MM.1S (cell line): ENCODE results near the gene FRAS1.
"Not testable (repeated sequence)": the region's sequence is repeated elsewhere in the genome, so short reads cannot be mapped to it uniquely, and the experiment has no call there.

ENCODE experiments used
- DNase-seq: peaks from one replicate; pipeline ENCODE4 v3.0.0-alpha.2; 2015
- H2AFZ ChIP-seq: fragments of 300-600 bp; sonication (generic); 2 replicates; pipeline ENCODE4 v1.6.0; 2016; ENCODE audit warnings: antibody characterized with exemption, low read length
- H3F3A ChIP-seq: fragments of 300-600 bp; sonication (generic); 2 replicates; pipeline ENCODE4 v1.6.1; 2016; ENCODE audit warnings: mild to moderate bottlenecking, antibody characterized with exemption, low read length, moderate library complexity, mixed read lengths; ENCODE audit not compliant: insufficient read depth
- H3K27ac ChIP-seq: fragments of 300-600 bp; sonication (generic); 2 replicates; pipeline ENCODE4 v1.5.1; 2016; ENCODE audit warnings: mild to moderate bottlenecking, low read length
- H3K27me3 ChIP-seq: fragments of 300-600 bp; sonication (generic); replicated peaks from 2 replicates; pipeline ENCODE4 v1.6.0; 2016; ENCODE audit warnings: low read length; ENCODE audit not compliant: insufficient read depth
- H3K36me3 ChIP-seq: fragments of 300-600 bp; sonication (generic); replicated peaks from 2 replicates; pipeline ENCODE4 v1.6.1; 2016; ENCODE audit warnings: mild to moderate bottlenecking, low read length, mixed read lengths; ENCODE audit not compliant: insufficient read depth
- H3K4me1 ChIP-seq: fragments of 300-600 bp; sonication (generic); 2 replicates; pipeline ENCODE4 v1.6.1; 2016; ENCODE audit warnings: low read length, mixed read lengths
- H3K4me2 ChIP-seq: fragments of 300-600 bp; sonication (generic); 2 replicates; pipeline ENCODE4 v1.6.0; 2016; ENCODE audit warnings: low read depth, low read length
- H3K4me3 ChIP-seq: fragments of 300-600 bp; sonication (generic); 2 replicates; pipeline ENCODE4 v1.5.1; 2016; ENCODE audit warnings: low read length, mixed read lengths
- H3K79me2 ChIP-seq: fragments of 300-600 bp; sonication (generic); 2 replicates; pipeline ENCODE4 v1.6.1; 2016; ENCODE audit warnings: mixed run types, low read length, mixed read lengths
- H3K9ac ChIP-seq: fragments of 300-600 bp; sonication (generic); 2 replicates; pipeline ENCODE4 v1.6.1; 2016; ENCODE audit warnings: low read length, mixed read lengths
- H3K9me2 ChIP-seq: fragments of 300-600 bp; sonication (generic); replicated peaks from 2 replicates; pipeline ENCODE4 v1.6.1; 2016; ENCODE audit warnings: mild to moderate bottlenecking, low read length, mixed read lengths; ENCODE audit not compliant: insufficient read depth
- H3K9me3 ChIP-seq: fragments of 300-600 bp; sonication (generic); replicated peaks from 2 replicates; pipeline ENCODE4 v1.6.1; 2016; ENCODE audit warnings: mild to moderate bottlenecking, low read length, mixed read lengths; ENCODE audit not compliant: insufficient read depth
- H4K20me1 ChIP-seq: fragments of 300-600 bp; sonication (generic); 2 replicates; pipeline ENCODE4 v1.6.1; 2016; ENCODE audit warnings: mild to moderate bottlenecking, low read length, moderate library complexity, mixed read lengths; ENCODE audit not compliant: insufficient read depth
- CTCF ChIP-seq: fragments of 300-600 bp; sonication (generic); IDR thresholded peaks from 2 replicates; pipeline ENCODE4 v1.5.1; 2016; ENCODE audit warnings: antibody characterized with exemption, low read length, mixed read lengths
- EZH2 ChIP-seq: fragments of 300-600 bp; sonication (generic); optimal IDR thresholded peaks from 2 replicates; pipeline ENCODE3; 2017; ENCODE audit warnings: low read depth, mild to moderate bottlenecking, antibody characterized with exemption, low read length, mixed read lengths
- EZH2phosphoT487 ChIP-seq: fragments of 300-600 bp; sonication (generic); IDR thresholded peaks from 2 replicates; pipeline ENCODE4 v1.6.1; 2018; ENCODE audit warnings: antibody characterized with exemption, low read length

Gene FRAS1

GRCh38 chr4:78120144-78120880 is 63.2 kb downstream of the FRAS1 start:
- Histone ChIP-seq H3K4me1 (no peaks in the 10 kb centered on the region), H3K36me3 (no peaks in the 10 kb centered on the region), H3K9me2 (no peaks in the 10 kb centered on the region), H3K9ac (no peak overlapping the region), H3K27me3 (no peaks in the 10 kb centered on the region), H3K4me3 (no peak overlapping the region), H3K9me3 (no peaks in the 10 kb centered on the region), H4K20me1 (no peaks in the 10 kb centered on the region), H3K79me2 (no peaks in the 10 kb centered on the region), H3K4me2 (no peak overlapping the region), H3K27ac (no peak overlapping the region), H3F3A (no peaks in the 10 kb centered on the region), H2AFZ (no peak overlapping the region; the same call in 1 of the 2 replicates)
- DNase-seq, result no peak
- no peak for TF ChIP-seq EZH2phosphoT487
- no peak for TF ChIP-seq CTCF
- no peak for TF ChIP-seq EZH2

GRCh38 chr4:78121338-78121904 is 64.3 kb downstream of the FRAS1 start:
- Histone ChIP-seq H3K9me2 (no peaks in the 10 kb centered on the region), H3K4me2 (no peak overlapping the region), H3F3A (no peaks in the 10 kb centered on the region), H3K9me3 (no peaks in the 10 kb centered on the region), H4K20me1 (no peaks in the 10 kb centered on the region), H3K27me3 (no peaks in the 10 kb centered on the region), H3K4me3 (no peak overlapping the region), H3K9ac (no peak overlapping the region), H3K79me2 (no peaks in the 10 kb centered on the region), H3K4me1 (no peaks in the 10 kb centered on the region), H3K36me3 (no peaks in the 10 kb centered on the region), H3K27ac (no peak overlapping the region), H2AFZ (no peak overlapping the region)
- no peak for TF ChIP-seq CTCF
- TF ChIP-seq EZH2, result no peak
- no peak for TF ChIP-seq EZH2phosphoT487
- no peak for DNase-seq

- H3K4me3 ChIP-seq, H3K9me2 ChIP-seq, H3K9ac ChIP-seq, H3K27me3 ChIP-seq, DNase-seq, H4K20me1 ChIP-seq, H3K27ac ChIP-seq, H3K4me2 ChIP-seq, H2AFZ ChIP-seq, H3K79me2 ChIP-seq, H3K36me3 ChIP-seq, H3F3A ChIP-seq, H3K9me3 ChIP-seq, H3K4me1 ChIP-seq: not testable (repeated sequence)
Observed at GRCh38 chr4:78125834-78126331, 68.8 kb downstream of the FRAS1 start.
